A549 (cell line): ENCODE measurements around the gene SEC14L3. TPM values are rescaled to one million over a fixed set of nuclear protein-coding genes. Genes with fewer than 3 reads are reported as not detected.

Experiments used
- ATAC-seq, 2 experiments: fragments of 200-7000 bp in 1 of 2; fragments of >200 bp in 1 of 2; cut with Nextera tagmentation in 1 of 2; cut with Tn5 transposase in 1 of 2; 3 replicates each; pipeline versions ENCODE4 v1.8.0 to v1.9.1; 2018 to 2020; ENCODE audit warnings: mild to moderate bottlenecking in 1 of 2, moderate library complexity in 1 of 2
- CTCF ChIA-PET: fragments of 300-600 bp; sonication (Branson Sonifier 250); formaldehyde crosslinking; extraction: SDS; loops from one replicate; lab custom pipeline; 2021; ENCODE audit warnings: antibody characterized with exemption, inconsistent platforms; lab: Yijun Ruan, JAX
- POLR2A ChIA-PET: fragments of 350-600 bp; formaldehyde crosslinking; extraction: SDS; loops from one replicate; lab custom pipeline; 2021; ENCODE audit warnings: antibody characterized with exemption, inconsistent platforms; lab: Yijun Ruan, JAX
- DNase-seq, 2 experiments: peaks; one replicate each; pipeline versions ENCODE4 v3.0.0 to v3.0.0-alpha.2; 2011 to 2016; ENCODE audit warnings: low read depth in 1 of 2, low spot score in 1 of 2
- FAIRE-seq: peaks from 2 replicates; lab custom pipeline; 2011; peaks lifted over from hg19 to GRCh38; lab: Jason Lieb, UNC
- H3K27ac ChIP-seq, 2 experiments: fragments of >200 bp; sonication (Bioruptor Twin); formaldehyde crosslinking; 3 replicates each; pipeline ENCODE4 v1.5.1; 2016 to 2017
- H3K4me1 ChIP-seq: fragments of >200 bp; sonication (Bioruptor Twin); formaldehyde crosslinking; 3 replicates; pipeline ENCODE4 v1.6.1; 2016
- H3K4me2 ChIP-seq: fragments of >200 bp; sonication (Bioruptor Twin); formaldehyde crosslinking; 3 replicates; pipeline ENCODE4 v1.6.1; 2016
- H3K4me3 ChIP-seq: fragments of >200 bp; sonication (Bioruptor Twin); formaldehyde crosslinking; 3 replicates; pipeline ENCODE4 v1.5.1; 2016
- H3K9me3 ChIP-seq: fragments of >200 bp; sonication (Bioruptor Twin); formaldehyde crosslinking; 3 replicates; pipeline ENCODE4 v1.6.1; 2016
- BHLHE40 ChIP-seq: IDR thresholded peaks from 2 replicates; pipeline ENCODE4 v1.6.1; 2012; ENCODE audit warnings: low read depth, low read length, inconsistent platforms
- CBX2 ChIP-seq: fragments of 200-600 bp; sonication (generic); IDR thresholded peaks from 2 replicates; pipeline ENCODE4 v1.6.1; 2016; ENCODE audit warnings: low read depth, mild to moderate bottlenecking, borderline replicate concordance
- EHF ChIP-seq: fragments of 250-450 bp; sonication (Bioruptor Pico); IDR thresholded peaks from 2 replicates; pipeline ENCODE4 v1.5.0; 2020; ENCODE audit warnings: mild to moderate bottlenecking
- EHMT2 ChIP-seq: fragments of 200-600 bp; sonication (generic); IDR thresholded peaks from 2 replicates; pipeline ENCODE4 v1.6.1; 2016; ENCODE audit warnings: antibody characterized with exemption, low read depth, mild to moderate bottlenecking, moderate library complexity
- ESRRA ChIP-seq: fragments of 150-350 bp; IDR thresholded peaks from 2 replicates; pipeline ENCODE4 v1.6.1; 2014; ENCODE audit warnings: mild to moderate bottlenecking, low read length, borderline replicate concordance
- FOSL2 ChIP-seq, 2 experiments: fragments of 450-650 bp in 1 of 2; fragments of >200 bp in 1 of 2; sonication (Bioruptor Twin) in 1 of 2; formaldehyde crosslinking; IDR thresholded peaks; 2 replicates each; pipeline versions ENCODE4 v1.5.0 to v1.6.1; 2016 to 2020; ENCODE audit warnings: mild to moderate bottlenecking in 1 of 2, moderate library complexity in 1 of 2
- GATA3 ChIP-seq: IDR thresholded peaks from 2 replicates; pipeline ENCODE4 v1.6.1; 2012; ENCODE audit warnings: borderline replicate concordance
- HOXB13 ChIP-seq: fragments of 250-450 bp; sonication (Bioruptor Pico); IDR thresholded peaks from 2 replicates; pipeline ENCODE4 v1.5.0; 2020; ENCODE audit warnings: low read depth, mild to moderate bottlenecking, moderate library complexity
- KDM5A ChIP-seq: fragments of 200-600 bp; sonication (generic); IDR thresholded peaks from 2 replicates; pipeline ENCODE4 v1.6.1; 2016; ENCODE audit warnings: antibody characterized with exemption, mild to moderate bottlenecking
- MAZ ChIP-seq: fragments of 150-350 bp; IDR thresholded peaks from 2 replicates; pipeline ENCODE4 v1.6.1; 2014; ENCODE audit warnings: antibody characterized with exemption, low read depth, low read length, borderline replicate concordance
- NFE2L2 ChIP-seq: fragments of 150-350 bp; conservative IDR thresholded peaks from 2 replicates; pipeline ENCODE4 v1.6.1; 2014; ENCODE audit warnings: low read length
- NPAS2 ChIP-seq: fragments of 250-450 bp; sonication (Bioruptor Pico); IDR thresholded peaks from 2 replicates; pipeline ENCODE4 v1.8.0; 2022; ENCODE audit warnings: mild to moderate bottlenecking, moderate library complexity, borderline replicate concordance
- NR3C1 ChIP-seq: fragments of >200 bp; sonication (Bioruptor Twin); formaldehyde crosslinking; IDR thresholded peaks from 3 replicates; pipeline ENCODE4 v1.6.1; 2017
- RAD21 ChIP-seq, 2 experiments: fragments of >200 bp in 1 of 2; sonication (Bioruptor Twin) in 1 of 2; formaldehyde crosslinking in 1 of 2; IDR thresholded peaks in 1 of 2; conservative IDR thresholded peaks in 1 of 2; 2 replicates in 1 of 2; 3 replicates in 1 of 2; pipeline ENCODE4 v1.6.1; 2012 to 2018; ENCODE audit warnings: inconsistent platforms in 1 of 2
- WGBS: methylation state at CpG from one replicate; pipeline ENCODE4 v1.1.6; 2017; ENCODE audit errors: missing lambda C conversion rate; 5-methylcytosine and 5-hydroxymethylcytosine counted together
- polyA plus RNA-seq, 4 experiments: library from polyadenylated mRNA; depleted of rRNA in 3 of 4; stranded (reverse); fragments of >200 nt; fragmentation: RNase III in 1 of 4; extraction: RNeasy Plus Mini Kit Qiagen cat#74134 plus additional on column Dnase treatment in 1 of 4; gene quantifications; 2 replicates in 3 of 4; 3 replicates in 1 of 4; pipeline ENCODE4 v1.2.3, GENCODE V29; 2011 to 2017
- TF ChIP-seq, protein P1 (sequence below): fragments of >200 bp; sonication (Bioruptor Twin); formaldehyde crosslinking; IDR thresholded peaks from 3 replicates; pipeline ENCODE4 v1.6.1; 2016
- TF ChIP-seq, protein P2 (sequence below): IDR thresholded peaks from 2 replicates; pipeline ENCODE4 v1.6.1; 2012
- TF ChIP-seq, protein P3 (sequence below): fragments of 450-650 bp; IDR thresholded peaks from 2 replicates; pipeline ENCODE4 v1.6.1; 2014; ENCODE audit warnings: antibody characterized with exemption
- TF ChIP-seq, protein P4 (sequence below): fragments of 250-450 bp; sonication (Bioruptor Pico); IDR thresholded peaks from 2 replicates; pipeline ENCODE4 v1.5.0; 2021; ENCODE audit warnings: mild to moderate bottlenecking, moderate library complexity, borderline replicate concordance

The SEC14L3 gene
- polyA plus RNA-seq, 2 of the 4 experiments (the other 2 are of a cell fraction) = 0.04 TPM; not detected in 1

DNA sequence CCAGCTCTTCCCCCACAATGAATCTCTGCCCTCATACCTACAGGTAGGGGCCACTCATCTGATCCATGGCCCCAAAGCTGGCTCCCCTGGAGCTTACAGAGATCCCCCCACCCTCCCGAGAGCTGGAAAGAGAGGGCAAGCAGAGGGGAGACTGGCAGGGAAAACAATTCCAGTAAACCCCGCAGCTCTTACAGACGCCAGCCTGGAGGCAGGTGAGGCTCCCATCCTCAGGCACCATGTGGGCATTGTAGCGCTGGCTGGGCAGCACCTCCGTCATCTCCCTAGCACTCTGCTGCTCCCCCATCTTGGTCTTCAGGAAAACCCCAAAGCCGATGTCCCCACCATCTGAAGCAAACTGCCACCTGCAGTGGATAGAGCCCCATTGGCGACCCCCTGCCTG lies 19.6 kb upstream of the SEC14L3 start:
- POLR2A ChIA-PET = no interaction called here
- WGBS = 92% methylated on average over 5 of the region's 7 CpGs
- no peak for FAIRE-seq

DNA sequence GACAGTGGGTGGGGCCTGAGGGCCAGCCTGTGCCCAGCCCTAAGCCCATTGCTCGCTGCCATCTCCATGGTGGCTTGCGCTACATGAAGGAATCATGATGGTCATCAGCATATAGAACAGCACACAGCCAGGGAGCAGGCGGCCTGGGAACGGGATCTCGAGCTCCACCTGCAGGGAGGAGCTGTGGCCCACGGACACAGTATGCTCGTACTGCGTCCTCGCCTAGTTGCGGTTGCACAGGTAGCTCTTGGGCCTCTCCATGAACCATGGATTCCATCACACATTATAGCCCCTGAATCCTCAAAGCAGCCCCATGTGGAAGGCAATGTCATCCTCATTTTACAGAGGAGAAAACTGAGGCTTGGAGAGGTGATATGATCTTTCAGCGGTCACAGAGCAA lies 18.6 kb upstream of the SEC14L3 start:
- FAIRE-seq = no peak
- POLR2A ChIA-PET = no interaction called here

More for the DNA sequence above, 19.6 kb upstream of the SEC14L3 start:
- no peaks in the 10 kb centered on the region for H3K9me3 ChIP-seq
- H3K4me1 ChIP-seq = peaks cover 9% of the 10 kb centered on the region
- CTCF ChIA-PET = interaction anchor here (1.1 to 2.3 kb wide), 3 partner anchors 25 to 101 kb away, joined by 3 to 10 read pairs (median 4); no protein-coding TSS in a partner anchor
- H3K4me3 ChIP-seq = no peak overlapping the region
- TF ChIP-seq EHMT2 (no peak), RAD21 (conservative IDR thresholded peaks at IDR 0.05 in 1 of 2, IDR thresholded peaks at IDR 0.05 in 1 of 2) (no peak), EHF (CRISPR knock-in tag) (no peak), ESRRA (no peak), HOXB13 (CRISPR knock-in tag) (no peak), NR3C1 (no peak), NPAS2 (no peak), CBX2 (no peak)
- TF ChIP-seq, protein P1, sequence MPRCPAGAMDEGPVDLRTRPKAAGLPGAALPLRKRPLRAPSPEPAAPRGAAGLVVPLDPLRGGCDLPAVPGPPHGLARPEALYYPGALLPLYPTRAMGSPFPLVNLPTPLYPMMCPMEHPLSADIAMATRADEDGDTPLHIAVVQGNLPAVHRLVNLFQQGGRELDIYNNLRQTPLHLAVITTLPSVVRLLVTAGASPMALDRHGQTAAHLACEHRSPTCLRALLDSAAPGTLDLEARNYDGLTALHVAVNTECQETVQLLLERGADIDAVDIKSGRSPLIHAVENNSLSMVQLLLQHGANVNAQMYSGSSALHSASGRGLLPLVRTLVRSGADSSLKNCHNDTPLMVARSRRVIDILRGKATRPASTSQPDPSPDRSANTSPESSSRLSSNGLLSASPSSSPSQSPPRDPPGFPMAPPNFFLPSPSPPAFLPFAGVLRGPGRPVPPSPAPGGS = no peak
- no peak overlapping the region for H3K27ac ChIP-seq
- no peak for DNase-seq
- ATAC-seq = no peak
- H3K4me2 ChIP-seq = no peak overlapping the region

More for the DNA sequence above, 18.6 kb upstream of the SEC14L3 start:
- 86% methylated on average over 8 of the region's 11 CpGs for whole genome bisulfite sequencing
- H3K4me2 ChIP-seq = no peak overlapping the region
- CTCF ChIA-PET = interaction anchor here (0.9 to 2.3 kb wide), 4 partner anchors 26 to 202 kb away, joined by 3 to 10 read pairs (median 4); no protein-coding TSS in a partner anchor
- no peaks in the 10 kb centered on the region for H3K9me3 ChIP-seq
- ATAC-seq = no peak; a peak in 1 of 6 replicates
- TF ChIP-seq, protein P1 = no peak
- TF ChIP-seq GATA3 = no peak
- TF ChIP-seq, protein P2, sequence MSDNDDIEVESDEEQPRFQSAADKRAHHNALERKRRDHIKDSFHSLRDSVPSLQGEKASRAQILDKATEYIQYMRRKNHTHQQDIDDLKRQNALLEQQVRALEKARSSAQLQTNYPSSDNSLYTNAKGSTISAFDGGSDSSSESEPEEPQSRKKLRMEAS = no peak
- TF ChIP-seq, protein P3, sequence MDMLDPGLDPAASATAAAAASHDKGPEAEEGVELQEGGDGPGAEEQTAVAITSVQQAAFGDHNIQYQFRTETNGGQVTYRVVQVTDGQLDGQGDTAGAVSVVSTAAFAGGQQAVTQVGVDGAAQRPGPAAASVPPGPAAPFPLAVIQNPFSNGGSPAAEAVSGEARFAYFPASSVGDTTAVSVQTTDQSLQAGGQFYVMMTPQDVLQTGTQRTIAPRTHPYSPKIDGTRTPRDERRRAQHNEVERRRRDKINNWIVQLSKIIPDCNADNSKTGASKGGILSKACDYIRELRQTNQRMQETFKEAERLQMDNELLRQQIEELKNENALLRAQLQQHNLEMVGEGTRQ = no peak
- no peak for TF ChIP-seq KDM5A
- TF ChIP-seq EHF (CRISPR knock-in tag) = no peak
- no peak for TF ChIP-seq BHLHE40
- no peak for TF ChIP-seq FOSL2 (IDR thresholded peaks at IDR 0.05)
- TF ChIP-seq FOSL2 (CRISPR knock-in tag; IDR thresholded peaks at IDR 0.05) = no peak
- TF ChIP-seq NFE2L2 = no peak
- TF ChIP-seq, protein P4, sequence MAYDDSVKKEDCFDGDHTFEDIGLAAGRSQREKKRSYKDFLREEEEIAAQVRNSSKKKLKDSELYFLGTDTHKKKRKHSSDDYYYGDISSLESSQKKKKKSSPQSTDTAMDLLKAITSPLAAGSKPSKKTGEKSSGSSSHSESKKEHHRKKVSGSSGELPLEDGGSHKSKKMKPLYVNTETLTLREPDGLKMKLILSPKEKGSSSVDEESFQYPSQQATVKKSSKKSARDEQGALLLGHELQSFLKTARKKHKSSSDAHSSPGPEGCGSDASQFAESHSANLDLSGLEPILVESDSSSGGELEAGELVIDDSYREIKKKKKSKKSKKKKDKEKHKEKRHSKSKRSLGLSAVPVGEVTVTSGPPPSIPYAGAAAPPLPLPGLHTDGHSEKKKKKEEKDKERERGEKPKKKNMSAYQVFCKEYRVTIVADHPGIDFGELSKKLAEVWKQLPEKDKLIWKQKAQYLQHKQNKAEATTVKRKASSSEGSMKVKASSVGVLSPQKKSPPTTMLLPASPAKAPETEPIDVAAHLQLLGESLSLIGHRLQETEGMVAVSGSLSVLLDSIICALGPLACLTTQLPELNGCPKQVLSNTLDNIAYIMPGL = no peak
- no peak for TF ChIP-seq MAZ
- TF ChIP-seq, all 56 proteins: peak for 0
- DNase-seq = no peak
- Histone ChIP-seq H3K4me3 (no peak overlapping the region), H3K27ac (no peak overlapping the region), H3K4me1 (peaks cover 18% of the 10 kb centered on the region)
